ENCODE measurements around the gene ZBTB22.

ZBTB22 gene

GRCh38 chr6:33301877-33302276, 15.7 kb downstream of the ZBTB22 start:
- Mint-ChIP-seq H3K27me3 (no peaks in the 10 kb centered on the region), H3K4me3 (no peak overlapping the region), H3K27ac (peak overlapping the region; percentile 42), H3K9me3 (no peaks in the 10 kb centered on the region), H3K4me1 (peaks cover 51 to 86% of the 10 kb centered on the region in 2 donors), H3K36me3 (peaks cover 46 to 54% of the 10 kb centered on the region in 2 donors)
- ATAC-seq (replicated peaks) (no peak), DNase-seq (no peak)

GRCh38 chr6:33299237-33299944, 18.2 kb downstream of the ZBTB22 start:
- Mint-ChIP-seq H3K27me3 (no peaks in the 10 kb centered on the region), H3K36me3 (peaks cover 37 to 45% of the 10 kb centered on the region in 2 donors), H3K4me3 (peak overlapping the region; percentile 96 to 98), H3K27ac (peak overlapping the region; percentile 98), H3K4me1 (peaks cover 42 to 79% of the 10 kb centered on the region in 2 donors), H3K9me3 (no peaks in the 10 kb centered on the region)
- peak; percentile 82 to 83 for ATAC-seq (replicated peaks)
- DNase-seq: peak; percentile 91

GRCh38 chr6:33298773-33299236, 18.7 kb downstream of the ZBTB22 start, which contains the start of gene RGL2:
Gene RGL2, minus strand, starts transcription at chr6:33298942. Its CDS starts 332 bp downstream, at chr6:33298610.
- peaks cover 40 to 73% of the 10 kb centered on the region in 2 donors for H3K4me1 Mint-ChIP-seq
- H3K36me3 Mint-ChIP-seq: peaks cover 34 to 46% of the 10 kb centered on the region in 2 donors

GRCh38 chr6:33297956-33298772, 19.4 kb downstream of the ZBTB22 start:
- ATAC-seq (replicated peaks): peak; percentile 49 to 56
- H3K27me3 Mint-ChIP-seq: no peaks in the 10 kb centered on the region
- H3K4me3 Mint-ChIP-seq: peak overlapping the region; percentile 96 to 98
- H3K4me1 Mint-ChIP-seq: peaks cover 37 to 69% of the 10 kb centered on the region in 2 donors
- H3K9me3 Mint-ChIP-seq: no peaks in the 10 kb centered on the region
- DNase-seq: peak; percentile 70
- H3K36me3 Mint-ChIP-seq: peaks cover 32 to 47% of the 10 kb centered on the region in 2 donors
- H3K27ac Mint-ChIP-seq: peak overlapping the region; percentile 98

More at GRCh38 chr6:33298773-33299236, 18.7 kb downstream of the ZBTB22 start, which contains the start of gene RGL2:
- Mint-ChIP-seq H3K9me3 (no peaks in the 10 kb centered on the region), H3K27ac (peak within 1 kb of the TSS; percentile 98), H3K4me3 (peak within 1 kb of the TSS; percentile 96 to 98), H3K27me3 (no peaks in the 10 kb centered on the region)
- ATAC-seq (replicated peaks) (peak; percentile 36 to 51), DNase-seq (no peak)

- peaks cover 37 to 69% of the 10 kb centered on the region in 2 donors for H3K4me1 Mint-ChIP-seq
- peaks cover 34 to 52% of the 10 kb centered on the region in 2 donors for H3K36me3 Mint-ChIP-seq
- peak; percentile 13 to 23 for ATAC-seq (replicated peaks)
- H3K27me3 Mint-ChIP-seq: no peaks in the 10 kb centered on the region
- no peaks in the 10 kb centered on the region for H3K9me3 Mint-ChIP-seq
- peak overlapping the region; percentile 81 for H3K27ac Mint-ChIP-seq
- no peak for DNase-seq
- H3K4me3 Mint-ChIP-seq: peak overlapping the region; percentile 96 to 98
These were observed 20.1 kb downstream of the ZBTB22 start for GRCh38 chr6:33297406-33297955.

GRCh38 chr6:33296797-33297405, 20.6 kb downstream of the ZBTB22 start:
- Mint-ChIP-seq H3K4me3 (peak overlapping the region; percentile 96 to 98), H3K4me1 (peaks cover 39 to 64% of the 10 kb centered on the region in 2 donors), H3K27me3 (no peaks in the 10 kb centered on the region), H3K27ac (no peak overlapping the region), H3K36me3 (peaks cover 38 to 58% of the 10 kb centered on the region in 2 donors), H3K9me3 (no peaks in the 10 kb centered on the region)
- no peak for ATAC-seq (replicated peaks)
- no peak for DNase-seq

- Mint-ChIP-seq H3K27me3 (no peaks in the 10 kb centered on the region), H3K4me3 (peak overlapping the region in 1 of 2 donors; percentile 8)
These were observed 21.7 kb downstream of the ZBTB22 start for GRCh38 chr6:33295621-33296369.

GRCh38 chr6:33294086-33294823, 23.3 kb downstream of the ZBTB22 start:
- H3K36me3 Mint-ChIP-seq: peaks cover 21 to 52% of the 10 kb centered on the region in 2 donors

More at GRCh38 chr6:33295621-33296369, 21.7 kb downstream of the ZBTB22 start:
- Mint-ChIP-seq H3K9me3 (no peaks in the 10 kb centered on the region), H3K36me3 (peaks cover 31 to 57% of the 10 kb centered on the region in 2 donors), H3K4me1 (peaks cover 43 to 60% of the 10 kb centered on the region in 2 donors), H3K27ac (peak overlapping the region; percentile 37)
- ATAC-seq (replicated peaks) (no peak), DNase-seq (no peak)

GRCh38 chr6:33292996-33293682, 24.4 kb downstream of the ZBTB22 start:
- Mint-ChIP-seq H3K36me3 (peaks cover 19 to 52% of the 10 kb centered on the region in 2 donors), H3K9me3 (no peaks in the 10 kb centered on the region), H3K27ac (peak overlapping the region; percentile 63), H3K27me3 (no peaks in the 10 kb centered on the region), H3K4me1 (peaks cover 39 to 52% of the 10 kb centered on the region in 2 donors), H3K4me3 (no peak overlapping the region)
- ATAC-seq (replicated peaks): no peak
- no peak for DNase-seq

More at GRCh38 chr6:33294086-33294823, 23.3 kb downstream of the ZBTB22 start:
- ATAC-seq (replicated peaks): no peak
- Mint-ChIP-seq H3K27me3 (no peaks in the 10 kb centered on the region), H3K4me3 (no peak overlapping the region), H3K9me3 (no peaks in the 10 kb centered on the region), H3K4me1 (peaks cover 43 to 59% of the 10 kb centered on the region in 2 donors), H3K27ac (peak overlapping the region; percentile 16)
- no peak for DNase-seq

- ATAC-seq (replicated peaks) (no peak), DNase-seq (no peak)
- H3K4me3 Mint-ChIP-seq: peak overlapping the region; percentile 87 to 100
- peaks cover 25 to 63% of the 10 kb centered on the region in 2 donors for H3K36me3 Mint-ChIP-seq
- no peaks in the 10 kb centered on the region for H3K9me3 Mint-ChIP-seq
- peaks cover 37 to 43% of the 10 kb centered on the region in 2 donors for H3K4me1 Mint-ChIP-seq
- H3K27me3 Mint-ChIP-seq: no peaks in the 10 kb centered on the region
- H3K27ac Mint-ChIP-seq: peak overlapping the region; percentile 99
These were observed 27.1 kb downstream of the ZBTB22 start for GRCh38 chr6:33290459-33290858.

GRCh38 chr6:33289784-33290315, 27.7 kb downstream of the ZBTB22 start:
- Mint-ChIP-seq H3K36me3 (peaks cover 25 to 62% of the 10 kb centered on the region in 2 donors), H3K4me1 (peaks cover 35 to 40% of the 10 kb centered on the region in 2 donors)

More at GRCh38 chr6:33289784-33290315, 27.7 kb downstream of the ZBTB22 start:
- H3K4me3 Mint-ChIP-seq: peak overlapping the region; percentile 87 to 100
- H3K27me3 Mint-ChIP-seq: no peaks in the 10 kb centered on the region
- DNase-seq (no peak), ATAC-seq (replicated peaks) (peak; percentile 26 to 29)
- peak overlapping the region; percentile 99 for H3K27ac Mint-ChIP-seq
- no peaks in the 10 kb centered on the region for H3K9me3 Mint-ChIP-seq

Measured in stimulated activated naive B cell treated with anti-CD40 and anti-IgM and Interleukin-4, amounts not matched to agents 10 μg/mL and 1 μg/mL and 100 μg/mL, for 72 hours (primary cell).